ENCODE measurements around the gene ILF3.
"Not testable (repeated sequence)": the region's sequence is repeated elsewhere in the genome, so short reads cannot be mapped to it uniquely, and the experiment has no call there.

ILF3 gene

GRCh38 chr19:10642473-10643171, 11.5 kb upstream of the ILF3 start:
- DNase-seq (ENCODE audit: low read depth, low spot score) = no peak

GRCh38 chr19:10643172-10643967, 10.8 kb upstream of the ILF3 start:
- no peak for DNase-seq (ENCODE audit: low read depth, low spot score)

- no peak for DNase-seq (ENCODE audit: low read depth, low spot score)
Measured at GRCh38 chr19:10643968-10644259, 10.2 kb upstream of the ILF3 start.

- DNase-seq (ENCODE audit: low read depth, low spot score) = peak; percentile 64
Measured at GRCh38 chr19:10644260-10645007, 9.7 kb upstream of the ILF3 start.

GRCh38 chr19:10646456-10647159, 7.5 kb upstream of the ILF3 start:
- DNase-seq (ENCODE audit: low read depth, low spot score) = no peak

GRCh38 chr19:10648360-10648759, 5.8 kb upstream of the ILF3 start:
- no peak for DNase-seq (ENCODE audit: low read depth, low spot score)

GRCh38 chr19:10651851-10652250, 2.3 kb upstream of the ILF3 start:
- no peak for DNase-seq (ENCODE audit: low read depth, low spot score)

GRCh38 chr19:10653482-10653731, 739 bp upstream of the ILF3 start:
- DNase-seq (ENCODE audit: low read depth, low spot score) = no peak

- no peak for DNase-seq (ENCODE audit: low read depth, low spot score)
Measured at GRCh38 chr19:10654610-10655456, 687 bp downstream of the ILF3 start.

GRCh38 chr19:10655457-10656312, 1.5 kb downstream of the ILF3 start:
- no peak for DNase-seq (ENCODE audit: low read depth, low spot score)

- no peak for DNase-seq (ENCODE audit: low read depth, low spot score)
Measured at GRCh38 chr19:10660346-10660745, 6.2 kb downstream of the ILF3 start.

- DNase-seq (ENCODE audit: low read depth, low spot score) = no peak
Measured at GRCh38 chr19:10661946-10662345, 7.8 kb downstream of the ILF3 start.

- no peak for DNase-seq (ENCODE audit: low read depth, low spot score)
Measured at GRCh38 chr19:10662384-10663251, 8.5 kb downstream of the ILF3 start.

GRCh38 chr19:10663252-10663563, 9.1 kb downstream of the ILF3 start:
- DNase-seq (ENCODE audit: low read depth, low spot score) = not testable (repeated sequence)

GRCh38 chr19:10667867-10668266, 13.7 kb downstream of the ILF3 start:
- no peak for DNase-seq (ENCODE audit: low read depth, low spot score)

- DNase-seq (ENCODE audit: low read depth, low spot score) = no peak
Measured at GRCh38 chr19:10669246-10669645, 15.1 kb downstream of the ILF3 start.

GRCh38 chr19:10670182-10670581, 16.0 kb downstream of the ILF3 start:
- DNase-seq (ENCODE audit: low read depth, low spot score) = no peak

- no peak for DNase-seq (ENCODE audit: low read depth, low spot score)
Measured at GRCh38 chr19:10670876-10671804, 17.0 kb downstream of the ILF3 start.

- not testable (repeated sequence) for DNase-seq (ENCODE audit: low read depth, low spot score)
Measured at GRCh38 chr19:10671922-10672321, 17.8 kb downstream of the ILF3 start.
